Right ventricle myocardium inferior (tissue), 1 donor: ENCODE data around the gene FCHSD2. TPM values are rescaled to one million over a fixed set of nuclear protein-coding genes. Genes with fewer than 3 reads are reported as not detected.

Experiments
- ATAC-seq: fragments of 200-7000 bp; cut with Tn5 transposase; one replicate; pipeline ENCODE4 v1.9.1; 2020; ENCODE audit warnings: mild to moderate bottlenecking, moderate library complexity
- DNase-seq: peaks from one replicate; pipeline ENCODE4 v3.0.0; 2021; ENCODE audit errors: missing footprints
- intact Hi-C: fragments of 100-400 bp; cut with DNase I; formaldehyde crosslinking; loops from one replicate; pipeline ENCODE4 v1.11.0; 2022
- total RNA-seq: library from RNA; stranded (reverse); fragmentation: NEBNext Ultra II Directional; extraction: Animal tissue kit (Norgen Biotek cat#: 25700); gene quantifications from one replicate; pipeline ENCODE4 v1.2.1, GENCODE V29; 2021
- donor health status: DM: no; HTN: yes; CAD: no; lungs with severe emphysema.

The FCHSD2 gene
- total RNA-seq, 1 donor from 2014 or later: 36.6 TPM

GRCh38 chr11:72848846-72849466, 293.2 kb downstream of the FCHSD2 start:
- intact Hi-C loops: loop anchor here (2.0 kb wide), 1 partner anchor 14 kb away; no protein-coding TSS in a partner anchor
- DNase-seq: no peak
- no peak for ATAC-seq

- ATAC-seq (peak; percentile 87), DNase-seq (no peak)
- intact Hi-C loops: no loop called here
Observed at GRCh38 chr11:72844356-72844755, 297.8 kb downstream of the FCHSD2 start.

GRCh38 chr11:72842653-72843330, 299.3 kb downstream of the FCHSD2 start:
- peak; percentile 35 for ATAC-seq
- no peak for DNase-seq
- intact Hi-C loops: no loop called here

GRCh38 chr11:72842126-72842525, 300.0 kb downstream of the FCHSD2 start:
- ATAC-seq (no peak), DNase-seq (no peak)
- intact Hi-C loops: no loop called here

GRCh38 chr11:72841397-72841796, 300.7 kb downstream of the FCHSD2 start:
- intact Hi-C loops: no loop called here
- ATAC-seq (no peak), DNase-seq (no peak)

GRCh38 chr11:72840780-72841179, 301.3 kb downstream of the FCHSD2 start:
- intact Hi-C loops: no loop called here
- ATAC-seq (no peak), DNase-seq (no peak)

GRCh38 chr11:72838691-72839305, 303.3 kb downstream of the FCHSD2 start:
- DNase-seq (no peak), ATAC-seq (no peak)
- intact Hi-C loops: loop anchor here (5.0 kb wide), 1 partner anchor 84 kb away; no protein-coding TSS in a partner anchor

GRCh38 chr11:72836111-72836510, 306.0 kb downstream of the FCHSD2 start:
- intact Hi-C loops: loop anchor here (5.0 kb wide), 1 partner anchor 86 kb away; no protein-coding TSS in a partner anchor
- peak; percentile 35 for ATAC-seq
- DNase-seq: peak; percentile 88

GRCh38 chr11:72834905-72835304, 307.2 kb downstream of the FCHSD2 start:
- DNase-seq (no peak), ATAC-seq (peak; percentile 38)
- intact Hi-C loops: loop anchor here (2.0 to 5.0 kb wide), 2 partner anchors 14 to 87 kb away; no protein-coding TSS in a partner anchor

- DNase-seq (no peak), ATAC-seq (peak; percentile 64)
- intact Hi-C loops: loop anchor here (2.0 kb wide), 2 partner anchors 15 to 307 kb away; no protein-coding TSS in a partner anchor
Observed at GRCh38 chr11:72833811-72834493, 308.2 kb downstream of the FCHSD2 start.

- intact Hi-C loops: loop anchor here (2.0 kb wide), 1 partner anchor 308 kb away; no protein-coding TSS in a partner anchor
- ATAC-seq: no peak
- DNase-seq: no peak
Observed at GRCh38 chr11:72833083-72833733, 308.9 kb downstream of the FCHSD2 start.

GRCh38 chr11:72832301-72833082, 309.6 kb downstream of the FCHSD2 start:
- no peak for ATAC-seq
- intact Hi-C loops: loop anchor here (2.0 kb wide), 1 partner anchor 308 kb away; no protein-coding TSS in a partner anchor

GRCh38 chr11:72831521-72832300, 310.4 kb downstream of the FCHSD2 start:
- intact Hi-C loops: loop anchor here (2.0 kb wide), 4 partner anchors 309 to 457 kb away; no protein-coding TSS in a partner anchor
- ATAC-seq: peak; percentile 78

More at GRCh38 chr11:72832301-72833082, 309.6 kb downstream of the FCHSD2 start:
- no peak for DNase-seq

GRCh38 chr11:72829884-72830533, 312.1 kb downstream of the FCHSD2 start:
- ATAC-seq (no peak), DNase-seq (no peak)
- intact Hi-C loops: loop anchor here (2.0 kb wide), 3 partner anchors 349 to 459 kb away; no protein-coding TSS in a partner anchor

More at GRCh38 chr11:72831521-72832300, 310.4 kb downstream of the FCHSD2 start:
- DNase-seq: peak; percentile 91

GRCh38 chr11:72829178-72829577, 312.9 kb downstream of the FCHSD2 start:
- ATAC-seq (no peak), DNase-seq (no peak)

GRCh38 chr11:72828692-72829101, 313.4 kb downstream of the FCHSD2 start:
- intact Hi-C loops: no loop called here
- DNase-seq: no peak
- no peak for ATAC-seq

More at GRCh38 chr11:72829178-72829577, 312.9 kb downstream of the FCHSD2 start:
- intact Hi-C loops: no loop called here
